GM18861 (cell line): ENCODE results near the gene PRDM15.
"Not testable (repeated sequence)": the region's sequence is repeated elsewhere in the genome, so short reads cannot be mapped to it uniquely, and the experiment has no call there.

Source experiments
- ATAC-seq: cut with Tn5 transposase; IDR thresholded peaks from one replicate; pipeline ENCODE4 v1.9.1; 2021; ENCODE audit not compliant: unreplicated experiment

Gene PRDM15

GRCh38 chr21:41810597-41810932 is 68.6 kb downstream of the PRDM15 start:
- ATAC-seq: no peak

- ATAC-seq: no peak
Measured at GRCh38 chr21:41809891-41810596, 69.1 kb downstream of the PRDM15 start.

- ATAC-seq: no peak
Measured at GRCh38 chr21:41808846-41809245, 70.3 kb downstream of the PRDM15 start.

- no peak for ATAC-seq
Measured at GRCh38 chr21:41808094-41808493, 71.0 kb downstream of the PRDM15 start.

GRCh38 chr21:41806773-41807172 is 72.4 kb downstream of the PRDM15 start:
- no peak for ATAC-seq

- no peak for ATAC-seq
Measured at GRCh38 chr21:41805643-41806042, 73.5 kb downstream of the PRDM15 start.

GRCh38 chr21:41805038-41805437 is 74.1 kb downstream of the PRDM15 start:
- ATAC-seq: no peak

- ATAC-seq: no peak
Measured at GRCh38 chr21:41804381-41804780, 74.8 kb downstream of the PRDM15 start.

GRCh38 chr21:41803316-41803715 is 75.8 kb downstream of the PRDM15 start:
- no peak for ATAC-seq

GRCh38 chr21:41802684-41803083 is 76.5 kb downstream of the PRDM15 start:
- no peak for ATAC-seq

- no peak for ATAC-seq
Measured at GRCh38 chr21:41802198-41802584, 77.0 kb downstream of the PRDM15 start.

- no peak for ATAC-seq
Measured at GRCh38 chr21:41801321-41802197, 77.6 kb downstream of the PRDM15 start.

- ATAC-seq: no peak
Measured at GRCh38 chr21:41800425-41801320, 78.5 kb downstream of the PRDM15 start.

GRCh38 chr21:41799763-41800162 is 79.4 kb downstream of the PRDM15 start:
- ATAC-seq: no peak

- no peak for ATAC-seq
Measured at GRCh38 chr21:41798326-41798725, 80.8 kb downstream of the PRDM15 start.

GRCh38 chr21:41796476-41797080 is 82.6 kb downstream of the PRDM15 start:
- ATAC-seq: no peak

- ATAC-seq: no peak
Measured at GRCh38 chr21:41795726-41796125, 83.4 kb downstream of the PRDM15 start.

- ATAC-seq: no peak
Measured at GRCh38 chr21:41794600-41794999, 84.5 kb downstream of the PRDM15 start.

- no peak for ATAC-seq
Measured at GRCh38 chr21:41792711-41793110, 86.4 kb downstream of the PRDM15 start.

- no peak for ATAC-seq
Measured at GRCh38 chr21:41786509-41786987, 92.6 kb downstream of the PRDM15 start.

- ATAC-seq: not testable (repeated sequence)
Measured at GRCh38 chr21:41785262-41785661, 93.9 kb downstream of the PRDM15 start.
